GM08714 (cell line): ENCODE data around the gene BCL6.

Experiments
- H3K4me3 ChIP-seq: fragments of 200-500 bp; sonication (Bioruptor generic); 2 replicates; pipeline ENCODE4 v1.5.1; 2014; ENCODE audit warnings: mild to moderate bottlenecking, low read length, inconsistent platforms
- ZNF274 ChIP-seq: IDR thresholded peaks from 2 replicates; pipeline ENCODE4 v1.6.1; 2012; ENCODE audit warnings: mild to moderate bottlenecking, low read depth, low read length

Gene BCL6

DNA sequence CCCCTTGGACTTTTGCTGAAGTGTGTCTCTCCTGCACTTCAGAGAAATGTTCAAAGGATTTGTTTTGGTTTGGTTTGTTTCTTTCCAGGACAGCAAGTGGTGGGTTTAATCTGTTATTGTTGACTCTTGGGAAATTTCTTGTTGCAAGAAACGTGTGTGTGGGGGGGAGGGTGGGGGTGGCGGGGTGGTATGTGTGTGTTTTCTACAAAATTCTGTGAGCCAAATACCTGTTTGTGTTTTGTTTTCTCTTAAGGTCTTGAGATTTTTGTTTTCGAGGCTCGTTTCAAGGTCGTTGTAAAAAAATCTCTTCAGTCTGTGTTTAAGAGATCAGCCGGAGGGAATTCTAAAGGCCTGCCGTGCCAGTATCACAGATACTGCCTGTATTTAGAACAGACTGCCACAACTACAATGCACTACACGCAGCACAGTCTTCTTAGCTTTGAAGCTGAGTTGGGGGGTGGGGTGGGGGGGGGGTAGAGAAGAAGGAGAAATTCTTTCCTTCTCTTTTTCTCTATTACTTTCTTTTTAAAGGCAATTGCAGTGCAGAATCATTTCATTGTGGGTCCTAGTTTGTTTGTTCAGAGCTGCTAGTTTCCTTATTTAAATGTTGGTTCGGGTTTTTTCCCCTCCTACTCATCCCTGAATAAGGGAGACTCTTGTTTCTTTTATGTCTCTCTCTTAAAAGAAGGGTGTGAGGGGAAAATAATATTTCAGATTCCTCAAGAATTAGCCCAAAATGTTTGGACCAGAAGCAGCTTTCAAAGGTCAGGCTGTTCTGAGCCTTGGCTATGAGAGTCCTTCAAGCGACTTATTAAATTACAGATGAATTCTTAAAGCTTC lies 1.4 kb upstream of the BCL6 start:
- TF ChIP-seq ZNF274: no peak
- no peak overlapping the region; the same call in 1 of the 2 replicates for H3K4me3 ChIP-seq

DNA sequence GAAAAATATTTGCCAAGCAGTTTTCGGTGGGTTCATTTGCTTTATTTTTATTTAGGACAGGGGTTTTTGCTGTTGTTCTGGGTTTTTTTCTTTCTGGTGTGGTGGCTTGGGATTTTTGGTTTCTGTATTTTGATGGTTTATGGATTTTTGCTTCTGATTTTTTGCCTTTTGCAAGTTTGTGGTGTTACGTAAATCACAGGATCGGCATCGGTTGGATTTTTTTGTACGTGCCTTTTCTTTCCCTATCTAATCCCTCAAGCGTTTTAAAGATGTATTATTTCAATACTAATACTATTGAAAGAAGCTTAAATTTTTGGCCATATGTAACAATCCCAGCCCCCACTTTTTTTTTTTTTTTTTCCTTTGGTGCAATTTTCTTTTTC lies 782 bp upstream of the BCL6 start:
- H3K4me3 ChIP-seq: peak overlapping the region; percentile 51; the same call in 1 of the 2 replicates
- TF ChIP-seq ZNF274: no peak

DNA sequence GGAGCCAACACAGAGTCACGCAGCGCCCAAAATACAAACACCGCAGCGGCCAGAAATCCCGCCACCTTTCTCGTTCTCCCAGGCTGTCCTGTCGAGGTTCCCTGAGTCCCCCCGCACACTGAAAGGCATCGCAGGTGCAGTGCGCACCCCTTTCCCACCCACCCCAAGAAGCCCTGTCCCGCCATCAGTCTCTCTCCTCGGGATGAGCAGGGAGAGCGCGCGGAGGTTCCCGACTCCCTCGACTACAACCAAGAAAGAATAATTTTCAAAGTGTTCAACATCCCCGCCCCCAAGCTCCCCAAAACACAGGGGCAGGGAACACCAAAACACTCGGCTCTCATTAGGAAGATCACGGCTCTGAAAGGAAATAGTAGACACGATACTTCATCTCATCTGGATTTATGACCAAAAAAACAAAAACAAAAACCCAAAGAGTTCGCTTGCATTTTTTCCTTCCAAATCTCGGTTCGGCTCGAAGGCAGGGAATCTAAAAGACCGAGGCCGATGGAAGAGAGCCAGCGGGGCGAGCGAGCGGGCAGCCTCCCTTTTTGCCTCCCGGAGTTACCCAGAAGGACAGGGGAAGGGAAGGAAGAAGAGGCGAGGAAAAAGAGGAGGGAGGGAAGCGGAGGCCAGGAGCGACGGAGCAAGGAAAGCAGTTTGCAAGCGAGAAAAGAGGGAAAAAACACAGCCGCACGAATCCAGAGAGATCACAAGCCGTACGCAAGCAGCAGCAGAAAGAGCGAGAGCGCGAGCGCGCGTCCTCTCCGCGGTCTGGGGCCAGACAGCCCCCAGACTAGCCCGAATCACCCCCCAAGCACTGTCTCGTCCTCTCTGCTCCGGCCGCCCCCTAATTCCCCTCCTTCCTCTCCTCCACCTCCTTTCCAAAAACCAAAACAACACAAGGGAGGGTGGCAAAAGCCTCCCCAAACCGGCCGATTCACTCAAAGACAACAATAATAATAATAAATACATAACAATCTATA lies 808 bp downstream of the BCL6 start:
- H3K4me3 ChIP-seq: peak overlapping the region; percentile 51
- TF ChIP-seq ZNF274: no peak

DNA sequence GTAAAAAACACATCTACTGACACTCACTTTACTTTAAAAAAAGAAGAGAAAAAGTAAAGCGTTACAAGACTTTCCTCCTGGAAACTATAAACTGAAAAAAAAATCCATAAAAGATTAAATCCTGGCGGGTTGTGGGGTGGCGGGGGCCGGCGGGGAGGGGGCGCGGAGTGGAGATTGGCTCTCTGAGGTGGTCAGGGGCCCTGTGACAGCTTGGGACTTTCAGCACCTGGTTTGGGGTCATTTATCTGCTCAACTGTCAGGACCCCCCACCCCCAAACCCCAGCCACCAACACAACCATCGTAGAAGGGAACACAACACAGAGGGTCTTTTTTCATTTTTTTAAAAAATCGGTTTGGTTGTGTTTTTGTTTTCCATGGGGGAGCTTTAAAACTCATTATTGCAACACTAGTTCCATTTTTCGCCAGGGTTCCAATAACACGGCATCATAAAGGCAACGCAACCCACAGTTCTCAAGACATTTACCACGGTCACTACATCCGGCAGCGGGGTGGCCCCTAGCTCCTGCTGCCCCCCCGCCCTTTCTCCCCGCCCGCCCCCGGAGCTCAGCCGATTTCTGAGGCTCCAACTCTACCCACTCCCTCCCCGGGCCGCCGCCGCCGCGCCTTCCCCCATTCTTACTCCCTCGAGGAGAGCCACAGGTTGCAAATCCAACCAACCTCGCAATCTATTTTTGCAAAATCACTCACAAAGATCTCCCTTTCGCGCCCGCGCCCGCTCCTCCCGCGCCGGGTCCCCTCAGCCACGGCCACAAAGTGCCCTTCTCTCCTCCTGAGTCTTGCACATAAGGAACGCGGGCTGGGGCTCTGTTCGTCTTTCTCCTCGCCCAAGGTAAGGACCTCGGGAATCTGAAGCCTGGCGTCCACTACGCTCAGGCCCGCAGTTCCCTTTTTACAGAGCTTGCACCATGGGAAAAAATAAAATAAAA lies 1.8 kb downstream of the BCL6 start:
- H3K4me3 ChIP-seq: peak overlapping the region; percentile 51; the same call in 1 of the 2 replicates
- TF ChIP-seq ZNF274: no peak

DNA sequence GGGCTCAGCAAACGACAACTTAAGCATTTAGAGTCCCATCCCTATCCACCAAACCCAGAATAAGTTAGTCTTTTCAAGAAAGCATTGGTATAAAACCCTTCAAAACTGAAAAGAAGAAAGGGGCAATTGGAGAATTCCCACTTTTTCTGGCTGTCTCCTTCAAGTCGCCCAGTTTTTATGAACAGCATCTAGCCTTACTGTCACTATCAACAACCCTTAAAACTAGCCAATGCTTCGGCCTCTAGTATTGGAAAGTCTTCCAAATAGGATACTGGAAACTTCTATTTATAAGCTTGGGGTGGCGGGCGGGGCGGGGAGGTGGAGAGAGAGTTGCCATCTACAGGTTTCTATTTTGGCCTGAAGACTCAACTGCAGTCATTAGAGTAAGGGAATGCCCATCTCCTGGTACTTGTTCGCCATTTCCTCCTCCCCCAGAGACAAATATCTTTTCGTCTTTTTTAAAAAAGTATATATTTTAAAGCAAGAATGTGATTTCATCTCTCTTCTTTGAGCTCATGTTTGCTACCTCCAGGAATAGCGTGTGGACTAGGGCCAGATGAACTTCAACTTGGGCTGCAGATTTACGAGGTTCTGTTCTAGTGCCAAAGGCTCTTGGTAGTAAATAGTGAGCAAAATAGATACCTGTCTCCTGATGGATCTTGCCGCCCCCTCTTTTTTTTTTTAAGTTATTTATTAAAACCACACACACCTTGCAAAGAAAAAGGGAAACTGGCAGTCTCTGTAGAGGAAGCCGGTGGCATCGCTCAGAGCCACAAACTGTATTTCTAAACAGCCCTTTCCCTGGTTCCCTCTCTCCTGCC lies 2.7 kb downstream of the BCL6 start:
- TF ChIP-seq ZNF274: no peak
- H3K4me3 ChIP-seq: no peak overlapping the region

DNA sequence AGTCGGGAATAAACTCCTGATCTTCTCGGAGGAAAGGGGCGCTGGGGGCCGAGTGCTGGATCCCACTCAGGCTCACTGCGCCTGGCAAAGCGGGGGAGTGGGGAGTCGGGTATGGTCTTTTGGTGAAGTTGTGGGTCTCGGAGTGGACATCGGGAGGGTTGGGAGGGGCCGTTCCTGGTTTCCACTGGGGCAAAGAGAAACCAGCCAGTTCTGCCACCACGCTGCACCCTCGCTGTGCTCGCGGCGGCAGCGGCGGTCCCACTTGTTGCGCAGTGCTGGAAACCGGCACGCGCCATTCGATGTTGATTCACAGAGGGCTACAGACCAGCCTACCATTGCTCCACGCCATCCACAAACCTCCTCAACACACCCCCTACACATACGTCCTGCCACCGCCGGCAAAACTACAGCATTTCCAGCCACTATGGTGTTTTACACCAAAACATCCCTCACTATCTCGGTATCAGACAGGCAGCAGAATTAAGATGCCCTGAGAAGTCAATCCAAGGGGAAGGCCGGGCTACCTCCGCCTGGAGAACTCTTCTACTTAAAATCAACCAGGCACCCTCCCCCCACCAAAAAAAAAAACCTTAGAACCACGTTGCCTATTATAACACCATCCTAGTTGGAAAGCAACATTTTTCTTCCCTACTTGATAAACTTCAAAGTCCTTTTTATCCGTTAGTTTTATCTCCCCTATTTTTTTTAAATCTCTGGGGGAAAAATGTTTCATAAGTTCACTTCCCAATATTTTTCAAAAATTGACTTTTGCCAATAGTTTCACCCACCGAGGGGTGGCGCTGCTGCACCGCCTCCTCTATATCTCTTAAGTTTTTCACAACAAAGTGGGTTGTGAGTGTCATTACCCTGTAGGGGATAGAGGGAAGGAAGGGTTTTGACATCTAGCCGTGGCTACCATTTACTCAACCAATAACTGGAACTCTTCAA lies 3.6 kb downstream of the BCL6 start:
- peak overlapping the region; percentile 25; the same call in 1 of the 2 replicates for H3K4me3 ChIP-seq
- TF ChIP-seq ZNF274: no peak

DNA sequence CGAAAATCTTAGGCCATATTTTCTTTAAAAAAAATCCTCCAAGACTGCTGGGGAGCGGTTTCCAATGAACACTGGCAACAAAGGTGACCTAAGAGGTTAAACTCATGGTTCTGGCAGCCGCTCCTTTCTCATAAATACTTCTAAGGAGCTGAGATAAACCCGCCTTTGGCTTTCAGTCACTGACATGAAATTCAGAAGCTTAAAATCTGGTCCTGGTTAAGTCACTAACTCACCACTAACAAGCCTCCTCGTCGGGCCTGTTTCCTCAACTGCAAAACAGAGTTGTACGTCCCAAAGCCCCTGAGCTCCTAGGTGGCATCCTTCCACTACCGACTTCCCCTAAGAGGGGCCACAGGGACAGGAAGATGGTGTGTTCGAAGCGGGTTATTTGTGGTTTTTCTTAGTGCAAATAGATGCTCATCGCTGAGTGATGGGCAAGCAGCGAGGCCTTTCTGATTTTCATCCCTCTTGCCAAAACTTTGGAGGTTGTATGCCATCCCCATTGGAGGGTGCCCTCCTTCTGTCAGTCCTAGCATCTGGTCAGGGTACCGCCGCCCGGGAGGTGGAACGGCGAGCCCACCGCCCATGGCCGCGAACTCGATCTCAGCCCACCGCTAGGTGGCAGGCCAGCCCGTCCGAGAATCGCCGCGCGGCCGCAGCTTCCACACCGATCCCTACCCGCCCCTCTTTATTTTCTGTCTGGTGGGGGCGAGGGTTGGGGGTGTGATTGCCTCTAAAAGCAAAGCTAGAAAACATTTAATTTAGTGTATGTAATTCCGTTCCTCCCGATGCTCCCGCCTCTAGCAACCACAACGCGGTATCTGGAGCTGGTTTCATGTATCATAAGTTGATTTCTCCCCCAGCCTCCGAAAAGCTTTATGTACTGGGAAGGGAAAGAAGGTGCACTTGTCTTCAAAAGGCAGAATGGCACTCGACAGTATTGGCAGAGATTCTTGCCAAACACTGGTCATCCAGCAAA lies 4.6 kb downstream of the BCL6 start:
- H3K4me3 ChIP-seq: peak overlapping the region; percentile 25; the same call in 1 of the 2 replicates
- no peak for TF ChIP-seq ZNF274

DNA sequence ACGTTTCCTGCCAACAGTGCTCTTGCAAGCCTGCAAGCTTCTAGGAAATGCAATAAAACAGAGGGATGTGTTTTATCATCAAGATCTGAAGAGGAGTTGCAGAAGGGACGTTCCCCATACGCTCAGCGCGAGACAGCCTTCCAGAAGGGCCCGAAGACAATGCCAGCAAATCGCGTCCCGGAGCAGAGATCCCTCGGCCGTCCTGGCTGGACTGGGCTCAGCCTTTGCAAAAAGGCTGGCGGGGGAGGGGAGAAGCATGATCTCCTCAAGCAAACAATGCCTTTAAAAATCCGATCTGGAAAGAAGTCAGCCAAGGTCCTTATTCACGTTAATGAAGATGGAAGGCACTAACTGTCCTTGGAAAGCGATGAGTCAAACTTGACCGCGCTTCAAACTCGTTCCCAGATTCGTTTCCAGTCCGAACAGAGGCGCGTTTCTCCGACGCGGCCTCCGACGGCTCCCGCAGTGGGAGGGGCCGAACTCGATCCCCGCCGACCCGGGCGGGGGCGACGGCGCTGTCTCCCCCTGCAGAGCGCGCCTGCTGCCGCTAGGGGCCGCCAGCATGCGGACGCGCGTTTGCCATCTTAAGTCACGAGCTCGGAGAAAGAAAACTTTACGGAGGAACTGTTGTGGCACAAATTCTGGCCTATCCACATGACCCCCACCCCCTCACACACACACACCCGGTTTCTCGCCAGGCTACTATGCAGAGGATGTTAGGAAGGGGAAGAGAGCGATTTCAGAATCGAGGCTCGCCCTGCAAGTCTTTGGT lies 5.5 kb downstream of the BCL6 start:
- peak overlapping the region; percentile 14; the same call in 1 of the 2 replicates for H3K4me3 ChIP-seq
- no peak for TF ChIP-seq ZNF274

DNA sequence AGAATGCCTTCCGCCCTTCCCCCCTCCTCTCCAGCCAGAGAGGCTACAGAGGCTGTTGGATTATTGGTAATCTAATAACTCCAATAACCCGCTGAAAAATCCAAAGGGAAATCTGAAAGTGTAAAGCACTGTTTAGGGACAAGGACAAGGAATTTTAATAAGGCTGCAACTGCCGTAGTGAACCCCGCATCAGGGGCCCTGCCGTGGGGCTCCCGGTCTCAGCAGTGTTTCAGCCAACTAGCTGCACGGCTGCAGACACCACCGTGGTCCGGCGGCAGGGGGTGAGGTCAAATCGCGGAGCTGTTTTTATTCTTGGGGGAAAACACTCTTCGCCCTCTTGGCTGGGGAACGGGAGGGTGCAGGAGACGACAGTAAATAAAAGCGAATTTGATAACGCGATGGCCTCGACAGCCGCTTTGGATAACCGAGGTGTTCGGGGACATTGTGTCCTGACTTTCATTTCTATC lies 6.1 kb downstream of the BCL6 start:
- peak overlapping the region; percentile 14; the same call in 1 of the 2 replicates for H3K4me3 ChIP-seq
- TF ChIP-seq ZNF274: no peak
